Type B pancreatic cell (in vitro differentiated cells): Measurements from ENCODE around the gene BCAS3. TPM values are rescaled to one million over a fixed set of nuclear protein-coding genes. Genes with fewer than 3 reads are reported as not detected.

Experiments used
- DNase-seq: peaks from one replicate; pipeline ENCODE4 v3.0.0; 2021; ENCODE audit warnings: mixed read lengths; ENCODE audit not compliant: unreplicated experiment; ENCODE audit errors: extremely low spot score
- H3K27ac Mint-ChIP-seq: 2 replicates; pipeline ENCODE4 v1.8.0; 2021; ENCODE audit warnings: mild to moderate bottlenecking, mixed read lengths
- H3K27me3 Mint-ChIP-seq: 2 replicates; pipeline ENCODE4 v1.8.0; 2021; ENCODE audit warnings: mixed read lengths
- H3K36me3 Mint-ChIP-seq: 2 replicates; pipeline ENCODE4 v1.8.0; 2021; ENCODE audit warnings: mixed read lengths
- H3K4me1 Mint-ChIP-seq: one replicate; pipeline ENCODE4 v1.8.0; 2021; ENCODE audit warnings: mixed read lengths; ENCODE audit not compliant: unreplicated experiment
- H3K4me3 Mint-ChIP-seq: 2 replicates; pipeline ENCODE4 v1.8.0; 2021; ENCODE audit warnings: mild to moderate bottlenecking, mixed read lengths
- H3K9me3 Mint-ChIP-seq: 2 replicates; pipeline ENCODE4 v1.8.0; 2021; ENCODE audit warnings: mixed read lengths
- total RNA-seq: library from RNA; stranded (reverse); gene quantifications from 2 replicates; pipeline ENCODE4 v1.2.1, GENCODE V29; 2021; ENCODE audit warnings: low replicate concordance
- TF ChIP-seq, protein P1 (sequence below): fragments of 200-600 bp; sonication (generic); conservative IDR thresholded peaks from 2 replicates; pipeline ENCODE4 v1.5.0; 2021; ENCODE audit warnings: antibody characterized with exemption, mild to moderate bottlenecking

The BCAS3 gene
- total RNA-seq, 1 donor from 2014 or later = 23.0 TPM

GRCh38 chr17:61249649-61250299, 572.1 kb downstream of the BCAS3 start:
- Mint-ChIP-seq H3K36me3 (no peaks in the 10 kb centered on the region), H3K4me3 (no peak overlapping the region), H3K4me1 (peaks cover 45% of the 10 kb centered on the region), H3K27ac (peak overlapping the region; percentile 4), H3K27me3 (no peaks in the 10 kb centered on the region), H3K9me3 (no peaks in the 10 kb centered on the region)
- DNase-seq = no peak
- TF ChIP-seq, protein P1, sequence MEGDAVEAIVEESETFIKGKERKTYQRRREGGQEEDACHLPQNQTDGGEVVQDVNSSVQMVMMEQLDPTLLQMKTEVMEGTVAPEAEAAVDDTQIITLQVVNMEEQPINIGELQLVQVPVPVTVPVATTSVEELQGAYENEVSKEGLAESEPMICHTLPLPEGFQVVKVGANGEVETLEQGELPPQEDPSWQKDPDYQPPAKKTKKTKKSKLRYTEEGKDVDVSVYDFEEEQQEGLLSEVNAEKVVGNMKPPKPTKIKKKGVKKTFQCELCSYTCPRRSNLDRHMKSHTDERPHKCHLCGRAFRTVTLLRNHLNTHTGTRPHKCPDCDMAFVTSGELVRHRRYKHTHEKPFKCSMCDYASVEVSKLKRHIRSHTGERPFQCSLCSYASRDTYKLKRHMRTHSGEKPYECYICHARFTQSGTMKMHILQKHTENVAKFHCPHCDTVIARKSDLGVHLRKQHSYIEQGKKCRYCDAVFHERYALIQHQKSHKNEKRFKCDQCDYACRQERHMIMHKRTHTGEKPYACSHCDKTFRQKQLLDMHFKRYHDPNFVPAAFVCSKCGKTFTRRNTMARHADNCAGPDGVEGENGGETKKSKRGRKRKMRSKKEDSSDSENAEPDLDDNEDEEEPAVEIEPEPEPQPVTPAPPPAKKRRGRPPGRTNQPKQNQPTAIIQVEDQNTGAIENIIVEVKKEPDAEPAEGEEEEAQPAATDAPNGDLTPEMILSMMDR = no peak

DNA sequence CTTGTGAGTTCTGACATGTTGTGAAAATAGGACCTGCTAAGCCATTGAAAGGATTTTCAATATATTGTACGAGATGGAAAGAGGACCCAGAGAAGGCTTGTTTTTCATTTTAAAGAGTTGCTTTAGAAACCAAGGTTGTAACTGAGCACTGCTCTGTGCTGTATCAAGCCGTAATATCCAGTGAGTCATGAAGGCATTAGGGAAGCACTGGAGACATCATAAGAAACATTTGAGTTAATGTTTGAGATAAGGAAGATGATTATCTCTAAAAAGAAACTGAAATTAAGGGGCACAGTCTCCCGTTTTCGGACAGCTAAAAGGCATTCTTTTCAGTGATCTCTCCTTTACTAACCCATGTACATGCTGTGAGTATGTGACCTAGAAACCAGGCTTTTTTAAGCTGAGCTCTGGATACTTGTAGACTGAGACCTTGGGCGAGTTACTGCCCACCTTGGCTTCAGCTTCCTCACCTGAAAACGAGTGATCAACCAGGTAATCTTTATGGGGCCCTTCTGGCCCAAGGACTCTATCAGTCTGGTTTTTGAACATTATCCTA, 572.8 kb downstream of the BCAS3 start:
- Mint-ChIP-seq H3K27ac (no peak overlapping the region), H3K27me3 (no peaks in the 10 kb centered on the region), H3K36me3 (no peaks in the 10 kb centered on the region), H3K9me3 (no peaks in the 10 kb centered on the region), H3K4me3 (no peak overlapping the region), H3K4me1 (peaks cover 51% of the 10 kb centered on the region)
- TF ChIP-seq, protein P1 = no peak
- no peak for DNase-seq

DNA sequence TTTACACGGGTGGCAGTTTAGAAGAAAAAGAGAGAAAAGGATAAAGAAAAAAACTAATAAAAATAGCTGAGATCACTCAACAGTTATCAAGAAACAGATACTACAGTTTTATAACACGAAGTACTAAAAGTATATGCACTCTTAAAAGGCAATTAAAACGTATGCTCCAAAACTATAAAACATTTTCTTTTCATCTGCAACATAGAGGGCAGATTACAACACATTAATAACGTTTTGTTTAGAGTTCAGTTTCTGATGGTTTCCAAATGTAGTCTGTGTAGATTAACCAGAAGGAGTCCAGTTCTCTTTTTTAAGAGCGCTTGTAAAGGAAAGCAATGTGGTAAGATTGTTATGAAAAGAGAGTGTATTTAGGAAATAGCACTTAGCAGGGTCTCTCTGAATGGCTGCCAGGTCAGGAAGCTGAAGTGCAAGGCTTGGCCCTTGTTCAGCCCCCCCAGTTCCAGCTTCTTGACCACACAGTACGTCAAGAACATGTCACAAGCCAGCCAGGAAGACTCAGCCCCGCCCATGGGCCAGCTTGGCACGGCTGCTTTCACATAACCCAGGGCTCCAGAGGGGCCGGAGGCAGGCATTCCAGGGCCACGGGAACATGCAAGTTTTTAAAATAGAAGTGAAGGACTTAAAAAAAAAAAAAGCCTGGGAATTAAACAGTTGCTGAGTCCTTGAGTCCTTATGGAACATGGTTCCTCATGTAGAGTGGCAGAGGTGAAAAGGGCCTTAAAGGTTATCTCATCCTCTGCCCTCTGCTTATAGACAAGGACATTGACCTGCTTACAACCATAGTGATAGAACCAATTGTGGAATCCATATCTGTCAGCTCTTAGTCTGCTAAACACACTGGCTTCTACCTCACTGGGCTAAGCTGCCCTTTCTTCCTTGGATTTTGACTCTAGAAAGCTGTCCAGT, 574.6 kb downstream of the BCAS3 start:
- Mint-ChIP-seq H3K4me1 (peaks cover 52% of the 10 kb centered on the region), H3K27ac (no peak overlapping the region), H3K9me3 (no peaks in the 10 kb centered on the region), H3K4me3 (no peak overlapping the region), H3K36me3 (no peaks in the 10 kb centered on the region), H3K27me3 (no peaks in the 10 kb centered on the region)
- no peak for DNase-seq
- TF ChIP-seq, protein P1 = no peak

DNA sequence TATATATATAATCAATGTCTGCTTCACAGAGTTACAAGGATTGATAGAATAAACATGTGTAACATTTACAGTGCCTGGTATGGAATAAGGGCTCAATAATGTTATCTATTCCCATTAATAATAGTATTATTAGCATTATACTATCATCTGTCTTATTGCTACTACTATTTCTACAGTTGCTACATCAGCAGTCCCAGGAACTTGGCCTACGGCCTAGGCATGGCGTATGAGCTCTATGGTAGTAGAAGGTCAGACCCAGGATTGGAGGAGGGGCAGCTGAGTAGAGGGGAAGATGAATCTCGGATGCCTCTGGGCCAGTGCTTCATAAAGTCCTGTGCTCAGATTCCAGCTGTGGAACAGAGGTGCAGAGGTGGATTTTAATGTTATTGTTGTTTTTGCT, 575.7 kb downstream of the BCAS3 start:
- peak overlapping the region; percentile 10 for H3K4me3 Mint-ChIP-seq
- peaks cover 53% of the 10 kb centered on the region for H3K4me1 Mint-ChIP-seq

GRCh38 chr17:61253937-61254574, 576.4 kb downstream of the BCAS3 start:
- H3K9me3 Mint-ChIP-seq = no peaks in the 10 kb centered on the region
- TF ChIP-seq, protein P1 = no peak
- H3K27me3 Mint-ChIP-seq = no peaks in the 10 kb centered on the region
- H3K4me3 Mint-ChIP-seq = peak overlapping the region; percentile 23
- DNase-seq = no peak
- H3K4me1 Mint-ChIP-seq = peaks cover 58% of the 10 kb centered on the region
- peaks cover 4% of the 10 kb centered on the region for H3K36me3 Mint-ChIP-seq
- H3K27ac Mint-ChIP-seq = no peak overlapping the region

More for the DNA sequence above, 575.7 kb downstream of the BCAS3 start:
- Mint-ChIP-seq H3K27me3 (no peaks in the 10 kb centered on the region), H3K27ac (no peak overlapping the region), H3K36me3 (peaks cover 4% of the 10 kb centered on the region), H3K9me3 (no peaks in the 10 kb centered on the region)
- TF ChIP-seq, protein P1 = no peak
- DNase-seq = no peak
